Esophagus squamous epithelium (tissue), 5 donors: ENCODE measurements around the gene C3orf18. TPM values are rescaled to one million over a fixed set of nuclear protein-coding genes. Genes with fewer than 3 reads are reported as not detected.

ENCODE experiments used
- DNase-seq: peaks from one replicate; lab custom pipeline; 2025; lab: John Stamatoyannopoulos, UW
- H3K27ac ChIP-seq, 4 donors: fragments of 200-600 bp; sonication (generic); one replicate each; pipeline ENCODE4 v1.5.1; 2016 to 2019; ENCODE audit warnings: mild to moderate bottlenecking in 1 of 4
- H3K27me3 ChIP-seq, 4 donors: fragments of 200-600 bp; sonication (generic); 1 replicate in 3 of 4; 2 replicates in 1 of 4; pipeline versions ENCODE4 v1.5.1 to v1.6.0; 2017 to 2021; ENCODE audit warnings: antibody characterized with exemption in 1 of 4
- H3K36me3 ChIP-seq, 3 donors: fragments of 200-600 bp; sonication (generic); one replicate each; pipeline ENCODE4 v1.5.1; 2016 to 2019
- H3K4me1 ChIP-seq, 3 donors: fragments of 200-600 bp; sonication (generic); one replicate each; pipeline ENCODE4 v1.5.1; 2017 to 2019
- H3K4me3 ChIP-seq, 4 donors: fragments of 200-600 bp; sonication (generic); 1 replicate in 3 of 4; 2 replicates in 1 of 4; pipeline ENCODE4 v1.5.1; 2016 to 2019; ENCODE audit warnings: mild to moderate bottlenecking in 2 of 4, moderate library complexity in 1 of 4
- H3K9me3 ChIP-seq, 3 donors: fragments of 200-600 bp; sonication (generic); one replicate each; pipeline ENCODE4 v1.5.1; 2016 to 2019
- POLR2A ChIP-seq, 4 donors: fragments of 450-650 bp; IDR thresholded peaks; one replicate each; pipeline ENCODE4 v1.6.1; 2017; ENCODE audit warnings: antibody characterized with exemption in 4 of 4, mild to moderate bottlenecking in 4 of 4, moderate library complexity in 3 of 4
- WGBS, 2 donors: methylation state at CpG; one replicate each; pipeline ENCODE4 v1.1.5; 2018; 5-methylcytosine and 5-hydroxymethylcytosine counted together
- intact Hi-C: fragments of 100-400 bp; cut with DNase I; formaldehyde crosslinking; loops from one replicate; pipeline ENCODE4 v1.15.0; 2022
- total RNA-seq, 4 donors: library from RNA; depleted of rRNA; stranded (reverse); fragments of >200 nt; gene quantifications; one replicate each; pipeline ENCODE4 v1.1.0, GENCODE V29; 2016
- TF ChIP-seq, protein P1 (sequence below), 6 experiments: fragments of 450-650 bp in 4 of 6; fragments of 200-600 bp in 2 of 6; sonication (generic) in 2 of 6; IDR thresholded peaks; one replicate each; pipeline ENCODE4 v1.5.1; 2016 to 2019; ENCODE audit warnings: antibody characterized with exemption in 6 of 6, mild to moderate bottlenecking in 4 of 6, moderate library complexity in 4 of 6
- donor health status: DM: yes; HTN: yes; CAD: no.

Gene C3orf18
- total RNA-seq, 4 donors from 2014 or later: 0.15 to 3.2 (median 1.2) TPM

DNA sequence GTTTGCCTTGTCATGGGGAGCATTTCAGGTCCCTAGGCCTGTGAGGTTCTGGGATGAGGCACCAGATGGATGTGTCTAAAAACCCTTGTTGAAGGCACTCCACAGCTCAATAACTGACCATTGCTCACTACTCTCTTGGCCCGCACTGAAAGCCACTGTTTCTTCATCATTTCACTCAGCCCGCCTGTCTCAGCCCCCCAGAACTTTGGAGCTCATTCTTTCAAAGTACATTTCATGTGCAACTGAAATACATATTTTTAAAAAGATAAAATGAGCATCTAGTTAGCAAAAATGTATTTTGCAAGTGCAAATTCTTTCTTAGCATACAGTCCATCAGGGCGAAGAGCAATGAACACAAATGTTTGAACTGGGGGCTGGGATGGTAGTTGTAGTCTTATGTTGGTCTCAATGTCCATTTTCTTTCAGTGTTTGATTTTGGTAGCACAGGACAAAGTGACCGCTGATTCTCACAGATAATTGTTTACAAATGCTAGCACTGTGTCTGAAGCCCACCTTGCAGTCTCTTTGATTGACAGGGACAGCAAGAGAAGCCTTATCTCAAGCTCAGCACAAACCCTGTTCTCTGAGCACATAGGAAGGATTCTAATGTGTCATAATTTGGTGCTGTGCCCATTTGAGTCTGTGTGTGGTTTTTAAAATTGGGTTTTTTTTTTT lies 21.3 kb upstream of the C3orf18 start:
- no peak for DNase-seq
- TF ChIP-seq, protein P1, sequence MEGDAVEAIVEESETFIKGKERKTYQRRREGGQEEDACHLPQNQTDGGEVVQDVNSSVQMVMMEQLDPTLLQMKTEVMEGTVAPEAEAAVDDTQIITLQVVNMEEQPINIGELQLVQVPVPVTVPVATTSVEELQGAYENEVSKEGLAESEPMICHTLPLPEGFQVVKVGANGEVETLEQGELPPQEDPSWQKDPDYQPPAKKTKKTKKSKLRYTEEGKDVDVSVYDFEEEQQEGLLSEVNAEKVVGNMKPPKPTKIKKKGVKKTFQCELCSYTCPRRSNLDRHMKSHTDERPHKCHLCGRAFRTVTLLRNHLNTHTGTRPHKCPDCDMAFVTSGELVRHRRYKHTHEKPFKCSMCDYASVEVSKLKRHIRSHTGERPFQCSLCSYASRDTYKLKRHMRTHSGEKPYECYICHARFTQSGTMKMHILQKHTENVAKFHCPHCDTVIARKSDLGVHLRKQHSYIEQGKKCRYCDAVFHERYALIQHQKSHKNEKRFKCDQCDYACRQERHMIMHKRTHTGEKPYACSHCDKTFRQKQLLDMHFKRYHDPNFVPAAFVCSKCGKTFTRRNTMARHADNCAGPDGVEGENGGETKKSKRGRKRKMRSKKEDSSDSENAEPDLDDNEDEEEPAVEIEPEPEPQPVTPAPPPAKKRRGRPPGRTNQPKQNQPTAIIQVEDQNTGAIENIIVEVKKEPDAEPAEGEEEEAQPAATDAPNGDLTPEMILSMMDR (IDR thresholded peaks at IDR 0.05): no peak
- TF ChIP-seq POLR2A (IDR thresholded peaks at IDR 0.05): no peak
- H3K9me3 ChIP-seq: no peaks in the 10 kb centered on the region
- no peak overlapping the region for H3K27ac ChIP-seq
- WGBS, 2 donors: 73 to 83% methylated on average over 4 of the region's 4 CpGs
- H3K36me3 ChIP-seq: peaks cover 0 to 8% (median 0%) of the 10 kb centered on the region in 3 donors
- H3K4me1 ChIP-seq: peaks cover 11 to 61% (median 26%) of the 10 kb centered on the region in 3 donors
- intact Hi-C loops: no loop called here
- H3K27me3 ChIP-seq: no peaks in the 10 kb centered on the region
- no peak overlapping the region for H3K4me3 ChIP-seq

DNA sequence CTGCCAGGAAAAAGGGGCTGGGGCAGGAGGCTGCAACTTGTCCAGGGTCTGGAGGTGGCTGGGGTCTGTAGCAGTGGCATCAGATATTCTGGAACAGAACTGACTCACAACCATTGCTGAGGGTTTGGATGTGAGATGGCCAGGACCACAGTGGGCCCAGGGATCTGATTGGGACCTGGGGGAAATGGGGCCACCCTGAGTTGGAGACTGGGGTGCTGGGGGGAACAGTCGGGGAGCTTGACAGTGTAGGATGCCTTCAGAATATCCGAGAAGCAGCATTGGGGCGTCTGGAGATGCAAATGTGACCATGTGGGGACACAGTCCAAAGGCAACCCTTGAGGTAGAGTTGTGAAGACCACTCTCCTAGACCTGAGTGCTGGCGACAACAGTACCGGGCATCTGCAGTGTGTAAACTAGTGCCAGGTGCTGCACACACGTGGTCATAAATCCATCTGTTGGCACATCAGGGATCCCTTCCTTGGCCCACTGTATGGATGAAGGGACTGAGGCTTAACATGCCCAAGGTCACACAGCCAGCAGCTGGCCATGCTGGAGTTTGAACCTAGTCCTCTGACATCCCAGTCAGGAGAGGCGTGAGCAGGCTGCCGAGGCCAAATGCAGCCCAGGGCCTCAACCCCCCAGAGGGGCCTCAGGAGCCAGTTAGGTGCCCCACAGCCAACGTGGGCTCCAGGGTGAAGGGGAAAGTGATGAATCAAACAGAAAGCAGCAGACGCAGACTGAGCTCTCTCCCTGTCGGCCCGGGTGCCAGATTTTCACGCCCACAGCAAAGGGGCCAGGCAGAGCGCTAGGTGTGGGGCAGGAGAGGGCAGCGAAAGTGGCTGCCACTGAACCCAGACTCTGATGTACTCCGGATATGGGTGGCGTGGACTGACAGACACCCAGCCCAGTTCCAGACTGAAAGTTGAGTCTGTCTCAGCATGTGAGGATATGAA lies 20.5 kb upstream of the C3orf18 start:
- Histone ChIP-seq H3K27ac (no peak overlapping the region), H3K36me3 (peaks cover 0 to 13% (median 0%) of the 10 kb centered on the region in 3 donors), H3K4me3 (no peak overlapping the region), H3K9me3 (no peaks in the 10 kb centered on the region), H3K4me1 (peaks cover 11 to 53% (median 22%) of the 10 kb centered on the region in 3 donors), H3K27me3 (no peaks in the 10 kb centered on the region)
- 50 to 53% methylated on average over 15 of the region's 17 CpGs for WGBS, 2 donors
- intact Hi-C loops: no loop called here
- no peak for DNase-seq
- TF ChIP-seq, protein P1 (IDR thresholded peaks at IDR 0.05): no peak
- TF ChIP-seq POLR2A (IDR thresholded peaks at IDR 0.05): no peak

GRCh38 chr3:50587373-50587772 lies 19.8 kb upstream of the C3orf18 start:
- Histone ChIP-seq H3K4me3 (no peak overlapping the region), H3K27ac (no peak overlapping the region), H3K36me3 (peaks cover 0 to 19% (median 0%) of the 10 kb centered on the region in 3 donors), H3K9me3 (no peaks in the 10 kb centered on the region), H3K27me3 (no peaks in the 10 kb centered on the region), H3K4me1 (peaks cover 11 to 46% (median 15%) of the 10 kb centered on the region in 3 donors)
- intact Hi-C loops: no loop called here
- TF ChIP-seq POLR2A (IDR thresholded peaks at IDR 0.05): no peak
- TF ChIP-seq, protein P1 (IDR thresholded peaks at IDR 0.05): no peak
- DNase-seq: no peak
- 81 to 94% methylated on average over 3 to 5 of the region's 6 CpGs for WGBS, 2 donors

DNA sequence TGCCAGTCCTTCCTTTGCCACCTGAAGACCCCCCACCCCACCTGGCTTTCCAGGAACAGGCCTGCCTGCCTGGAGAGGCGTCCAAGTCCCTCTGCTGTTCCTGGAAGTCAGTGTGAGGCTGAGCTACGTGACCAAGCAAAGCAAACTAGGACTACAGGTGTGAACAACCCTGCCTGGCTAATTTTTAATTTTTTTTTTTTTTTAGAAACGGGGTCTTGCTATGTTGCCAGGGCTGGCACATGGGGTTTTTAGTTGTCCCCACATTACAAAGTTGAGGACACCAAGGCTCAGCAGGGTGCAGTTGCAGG lies 19.2 kb upstream of the C3orf18 start:
- TF ChIP-seq, protein P1 (IDR thresholded peaks at IDR 0.05): no peak
- no peak for TF ChIP-seq POLR2A (IDR thresholded peaks at IDR 0.05)
- intact Hi-C loops: no loop called here
- H3K27ac ChIP-seq: no peak overlapping the region
- no peak for DNase-seq
- WGBS, 2 donors: 39 to 60% methylated on average over 3 of the region's 3 CpGs
- H3K4me3 ChIP-seq: no peak overlapping the region
- H3K4me1 ChIP-seq: peaks cover 11 to 39% (median 11%) of the 10 kb centered on the region in 3 donors
- no peaks in the 10 kb centered on the region for H3K9me3 ChIP-seq
- peaks cover 0 to 26% (median 0%) of the 10 kb centered on the region in 3 donors for H3K36me3 ChIP-seq
- no peaks in the 10 kb centered on the region for H3K27me3 ChIP-seq
